Fibroblast of pulmonary artery (primary cell): ENCODE data around the gene NINJ2.
A peak's percentile ranks its signal among the peaks of the same experiment; 100 is the strongest.

ENCODE experiments used
- DNase-seq: peaks from one replicate; pipeline ENCODE4 v3.0.0-alpha.2; 2010; ENCODE audit warnings: low read depth
- H3K4me3 ChIP-seq: replicated peaks from 2 replicates; pipeline ENCODE4 v1.5.1; 2011; ENCODE audit warnings: low read depth, mild to moderate bottlenecking, control low read depth, low read length, moderate library complexity
- CTCF ChIP-seq: IDR thresholded peaks from 2 replicates; pipeline ENCODE4 v1.5.1; 2011; ENCODE audit warnings: mild to moderate bottlenecking, control low read depth, low read length, inconsistent platforms; ENCODE audit errors: missing control alignments

NINJ2 gene

GRCh38 chr12:543114-543451 lies 120.2 kb downstream of the NINJ2 start:
- no peak for DNase-seq
- TF ChIP-seq CTCF = no peak
- H3K4me3 ChIP-seq = no peak overlapping the region

- no peak for DNase-seq
- TF ChIP-seq CTCF = no peak
- H3K4me3 ChIP-seq = no peak overlapping the region
Measured at GRCh38 chr12:542395-543113, 120.7 kb downstream of the NINJ2 start.

- no peak for TF ChIP-seq CTCF
- H3K4me3 ChIP-seq = no peak overlapping the region
- DNase-seq = no peak
Measured at GRCh38 chr12:541676-542324, 121.4 kb downstream of the NINJ2 start.

- no peak for DNase-seq
- TF ChIP-seq CTCF = no peak
- H3K4me3 ChIP-seq = no peak overlapping the region
Measured at GRCh38 chr12:539540-540310, 123.5 kb downstream of the NINJ2 start.

- no peak overlapping the region for H3K4me3 ChIP-seq
- no peak for TF ChIP-seq CTCF
- DNase-seq = peak; percentile 59
Measured at GRCh38 chr12:538731-539539, 124.3 kb downstream of the NINJ2 start.

GRCh38 chr12:537772-538171 lies 125.5 kb downstream of the NINJ2 start:
- TF ChIP-seq CTCF = no peak
- no peak overlapping the region for H3K4me3 ChIP-seq
- no peak for DNase-seq
